Effector CD8-positive, alpha-beta T cell (primary cell): ENCODE measurements around the gene NUFIP2.
"Not testable (repeated sequence)": the region's sequence is repeated elsewhere in the genome, so short reads cannot be mapped to it uniquely, and the experiment has no call there.

Experiments
- DNase-seq: peaks from one replicate; lab custom pipeline; 2025; lab: John Stamatoyannopoulos, UW

The NUFIP2 gene

GRCh38 chr17:29279397-29280070, 14.4 kb downstream of the NUFIP2 start:
- DNase-seq, result no peak

GRCh38 chr17:29278692-29279091, 15.3 kb downstream of the NUFIP2 start:
- DNase-seq, result no peak

GRCh38 chr17:29273924-29274323, 20.0 kb downstream of the NUFIP2 start:
- DNase-seq, result no peak

GRCh38 chr17:29271980-29272379, 22.0 kb downstream of the NUFIP2 start:
- DNase-seq, result not testable (repeated sequence)

GRCh38 chr17:29263916-29264315, 30.0 kb downstream of the NUFIP2 start:
- no peak for DNase-seq

GRCh38 chr17:29257756-29258155, 36.2 kb downstream of the NUFIP2 start:
- DNase-seq, result no peak

GRCh38 chr17:29256735-29257466, 37.0 kb downstream of the NUFIP2 start:
- DNase-seq, result no peak

GRCh38 chr17:29255926-29256522, 37.9 kb downstream of the NUFIP2 start:
- no peak for DNase-seq

- no peak for DNase-seq
Measured at GRCh38 chr17:29253037-29253436, 40.9 kb downstream of the NUFIP2 start.

- DNase-seq, result no peak
Measured at GRCh38 chr17:29252101-29252791, 41.7 kb downstream of the NUFIP2 start.

- no peak for DNase-seq
Measured at GRCh38 chr17:29251184-29251583, 42.8 kb downstream of the NUFIP2 start.

GRCh38 chr17:29250666-29251065, 43.3 kb downstream of the NUFIP2 start:
- DNase-seq, result no peak

- DNase-seq, result no peak
Measured at GRCh38 chr17:29248845-29249244, 45.1 kb downstream of the NUFIP2 start.

GRCh38 chr17:29247219-29247618, 46.7 kb downstream of the NUFIP2 start:
- no peak for DNase-seq

- DNase-seq, result no peak
Measured at GRCh38 chr17:29246628-29247027, 47.3 kb downstream of the NUFIP2 start, which contains the start of gene CRYBA1. Gene CRYBA1 (plus strand): TSS chr17:29246859. CDS start chr17:29246864, 5 bp downstream.

GRCh38 chr17:29245401-29245800, 48.5 kb downstream of the NUFIP2 start:
- no peak for DNase-seq

- DNase-seq, result no peak
Measured at GRCh38 chr17:29243792-29244191, 50.2 kb downstream of the NUFIP2 start.

GRCh38 chr17:29242790-29243189, 51.2 kb downstream of the NUFIP2 start:
- no peak for DNase-seq

GRCh38 chr17:29242051-29242450, 51.9 kb downstream of the NUFIP2 start:
- no peak for DNase-seq

- no peak for DNase-seq
Measured at GRCh38 chr17:29240968-29241963, 52.7 kb downstream of the NUFIP2 start.

- DNase-seq, result no peak
Measured at GRCh38 chr17:29240477-29240876, 53.5 kb downstream of the NUFIP2 start.
